NCI-H524 treated with DMSO at 0.1 percent for 48 hours (cell line): ENCODE results near the gene CUL1.

ENCODE experiments used
- DNase-seq: peaks from one replicate; lab custom pipeline; 2025; lab: John Stamatoyannopoulos, UW

The CUL1 gene

DNA sequence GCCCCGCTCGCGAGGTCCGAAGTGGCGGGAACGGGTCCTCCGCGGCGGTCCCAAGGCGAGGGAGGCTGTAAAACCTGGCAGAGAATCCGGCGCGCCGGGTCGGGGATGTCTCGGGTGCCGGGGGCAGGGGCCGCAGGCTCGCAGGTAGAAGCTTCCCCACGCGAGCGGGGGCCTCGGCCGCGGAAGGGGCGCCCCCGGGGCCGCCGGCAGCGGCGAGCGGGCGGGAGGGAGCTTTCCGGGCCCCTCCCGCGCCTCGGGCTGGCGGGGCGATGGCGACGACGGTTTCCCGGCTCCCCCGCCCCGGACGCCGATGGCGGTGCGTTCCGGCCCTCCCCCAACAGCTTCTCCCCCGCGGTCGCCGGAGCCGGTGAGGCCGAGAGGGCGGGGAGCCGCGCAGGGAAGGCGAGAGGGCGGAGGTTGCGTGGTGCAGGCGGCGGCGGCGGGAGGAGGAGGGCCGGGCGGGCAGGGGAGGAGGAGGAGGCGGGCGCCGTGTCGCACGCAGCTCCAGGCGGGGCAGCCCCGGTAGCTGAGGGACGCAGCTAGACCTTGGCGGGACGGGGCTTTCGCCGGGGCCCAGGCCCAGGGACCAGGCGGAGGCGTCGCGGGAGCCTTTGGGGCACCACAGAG is at the start of gene CUL1:
Gene CUL1, plus strand, starts transcription at position 507 of the 627 bp plus-strand sequence. CDS start 31,220 bp downstream, outside the sequence.
- no peak for DNase-seq

DNA sequence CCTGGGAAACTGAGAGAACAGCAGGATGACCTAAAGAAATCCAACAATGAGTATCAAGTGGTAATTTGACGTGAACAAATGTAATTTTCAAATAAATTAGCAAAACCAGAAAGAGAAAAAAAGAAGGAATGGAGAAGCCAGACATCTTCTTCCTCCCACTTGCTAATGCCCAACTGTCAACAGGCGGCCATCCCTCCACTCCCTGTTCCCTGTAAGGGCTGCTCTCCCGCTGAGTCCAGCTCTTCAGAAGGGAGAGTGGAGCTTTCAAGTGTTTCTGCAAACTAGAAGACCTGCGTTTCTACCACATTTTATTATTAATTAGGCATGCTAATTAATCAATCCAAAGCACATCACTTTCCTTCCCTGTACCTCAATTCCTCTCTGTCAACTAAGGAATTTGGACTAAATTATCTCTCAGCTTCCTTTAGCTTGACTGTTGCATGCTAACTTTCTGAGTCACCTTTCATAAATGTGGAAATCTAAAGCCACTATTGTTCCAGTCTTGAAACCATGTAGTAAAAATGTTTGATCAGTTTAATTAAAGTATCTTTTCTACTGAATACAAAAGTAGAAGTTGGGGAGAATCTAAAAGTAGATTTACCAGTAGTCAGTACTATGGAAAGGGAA is 48.4 kb upstream of the CUL1 start:
- no peak for DNase-seq

DNA sequence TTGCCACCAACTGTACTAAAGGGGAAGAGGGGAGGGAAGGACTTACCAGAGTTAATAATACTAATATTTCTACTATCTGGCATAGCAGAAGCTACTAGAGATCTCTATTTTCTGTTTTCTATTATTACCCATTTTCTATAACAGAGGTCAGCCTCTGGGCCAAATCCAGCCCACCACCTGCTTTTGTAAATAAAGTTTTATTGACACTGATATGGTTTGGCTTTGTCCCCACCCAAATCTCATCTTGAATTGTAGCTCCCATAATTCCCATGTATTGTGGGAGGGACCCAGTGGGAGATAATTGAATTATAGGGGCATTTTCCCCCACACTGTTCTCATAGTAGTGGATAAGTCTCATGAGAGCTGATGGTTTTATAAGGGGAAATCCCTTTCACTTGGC is 45.9 kb upstream of the CUL1 start:
- DNase-seq, result no peak

DNA sequence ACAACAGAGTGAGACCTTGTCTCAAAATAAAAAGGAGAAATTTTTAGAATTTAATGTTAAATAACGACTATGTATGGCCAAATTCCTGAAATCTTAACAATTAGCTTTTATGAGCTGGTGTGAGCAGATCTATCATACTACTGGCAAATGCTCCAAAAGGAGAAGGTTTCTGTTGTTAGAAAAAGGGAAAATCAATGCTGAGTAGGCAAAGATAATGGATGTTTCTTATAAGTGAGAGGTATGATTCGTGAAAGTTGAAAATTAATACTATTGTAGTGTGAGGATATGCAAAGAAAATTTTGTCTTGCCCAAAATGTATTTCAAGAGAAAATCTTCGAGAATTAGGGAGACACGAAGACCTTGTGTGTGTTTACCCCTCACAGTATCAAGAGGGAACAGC is 40.8 kb upstream of the CUL1 start:
- no peak for DNase-seq

DNA sequence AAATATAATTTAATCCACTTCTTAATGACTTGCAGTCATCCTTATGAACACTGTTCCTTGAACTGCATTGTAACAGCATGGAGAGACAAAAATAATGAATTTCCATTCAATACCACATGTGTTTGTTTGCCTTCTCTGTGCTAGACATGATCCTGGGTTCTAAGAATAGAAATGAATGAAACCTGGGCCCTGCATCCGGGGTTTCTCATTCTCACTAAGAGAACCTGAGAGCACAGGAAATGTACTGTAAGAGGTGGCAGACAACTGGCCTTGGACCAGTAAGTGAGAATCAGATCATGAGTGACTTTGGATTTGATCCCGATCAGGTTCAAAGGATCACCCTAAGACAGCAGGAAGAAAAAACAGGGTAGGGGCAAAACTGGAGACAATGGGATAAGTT is 37.2 kb upstream of the CUL1 start:
- no peak for DNase-seq

DNA sequence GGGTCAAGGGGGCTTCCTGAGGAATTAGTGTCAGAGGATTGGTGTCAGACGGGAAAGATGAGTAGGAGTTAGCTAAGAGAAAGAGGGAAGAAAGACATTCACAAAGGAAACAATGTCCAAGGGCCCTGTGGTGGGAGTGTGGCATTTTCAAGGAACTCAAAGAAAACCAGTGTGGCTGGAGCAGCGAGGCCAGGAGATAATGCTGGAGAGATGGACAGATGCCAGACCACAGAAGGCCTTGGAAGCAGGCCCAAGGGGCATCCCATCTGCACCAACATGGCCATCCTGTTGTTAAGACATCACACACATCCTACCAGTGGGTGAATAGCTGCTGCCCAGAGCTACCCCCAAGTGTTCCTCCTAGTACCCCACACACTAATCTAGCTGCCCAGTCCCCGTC is 36.1 kb upstream of the CUL1 start:
- no peak for DNase-seq

DNA sequence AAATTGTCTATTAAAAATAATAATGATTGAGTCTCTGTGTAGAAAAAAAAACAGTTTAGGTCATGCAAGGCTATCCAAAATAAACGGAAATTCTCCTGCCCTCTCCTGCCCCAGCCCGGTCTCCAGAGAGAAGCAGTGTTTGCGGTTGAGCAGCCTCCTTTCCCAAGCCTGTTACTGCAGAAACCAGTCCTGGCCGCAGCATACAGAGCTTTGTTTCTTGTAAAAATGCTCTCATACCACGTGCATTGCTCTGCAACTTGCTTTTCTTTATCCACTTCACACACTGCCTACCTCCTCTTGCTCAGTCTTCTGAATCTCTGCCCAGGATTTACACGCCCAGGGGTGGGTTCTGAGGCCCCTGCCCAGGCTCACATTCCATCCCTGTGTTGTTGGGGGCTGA is 34.4 kb upstream of the CUL1 start:
- DNase-seq, result no peak

DNA sequence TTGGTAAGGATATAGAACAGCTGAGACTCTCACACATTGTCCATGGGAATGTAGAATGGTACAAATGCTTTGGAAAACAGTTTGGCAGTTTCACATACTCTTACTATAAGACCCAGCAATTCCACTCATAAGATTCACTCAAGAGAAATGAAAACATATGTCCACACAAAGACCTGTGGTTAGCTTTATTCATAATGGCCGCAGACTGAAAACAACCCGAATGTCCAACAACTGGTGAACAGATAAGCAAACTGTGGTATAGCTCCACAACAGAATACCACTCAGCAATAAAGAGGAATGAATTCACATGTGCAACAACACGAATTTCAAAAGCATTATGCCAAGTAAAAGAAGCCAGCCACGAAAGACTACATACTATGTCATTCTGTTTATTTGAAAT is 33.5 kb upstream of the CUL1 start:
- no peak for DNase-seq

DNA sequence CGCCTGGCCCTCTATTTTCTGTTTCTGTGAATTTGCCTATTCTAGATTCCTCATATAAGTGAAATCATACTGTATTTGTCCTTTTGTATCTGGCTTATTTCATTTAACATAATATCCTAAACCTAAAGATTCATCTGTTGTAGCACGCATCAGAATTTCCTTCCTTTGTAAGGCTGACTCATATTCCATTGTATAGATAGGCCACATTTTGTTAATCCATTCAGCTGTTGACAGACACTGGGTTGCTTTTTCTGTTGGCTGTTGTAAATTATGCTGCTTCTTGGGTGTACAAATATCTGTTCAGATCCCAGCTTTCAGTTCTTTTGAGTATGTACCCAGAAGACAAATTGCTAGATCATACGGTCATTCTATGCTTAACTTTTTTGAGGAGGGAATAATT is 28.8 kb upstream of the CUL1 start:
- DNase-seq, result no peak

DNA sequence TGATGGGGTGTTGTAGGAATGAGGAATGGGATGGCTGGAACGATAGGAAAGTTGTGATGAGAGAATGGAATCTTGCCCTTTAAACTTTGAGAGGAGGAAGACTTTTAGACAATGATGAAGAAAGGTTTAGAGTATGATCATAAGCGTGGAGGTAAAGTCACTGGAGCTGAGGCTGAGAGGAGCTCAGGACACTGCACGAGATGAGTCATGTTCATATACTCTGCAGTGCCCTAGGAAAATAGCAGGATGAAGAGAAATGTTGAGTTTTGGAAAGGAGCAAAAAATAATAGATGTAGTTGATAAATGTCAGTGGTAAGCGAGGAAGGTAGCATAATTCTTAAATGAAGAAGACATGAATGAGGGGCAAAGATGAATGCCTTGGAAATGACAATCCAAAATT is 28.3 kb upstream of the CUL1 start:
- no peak for DNase-seq

DNA sequence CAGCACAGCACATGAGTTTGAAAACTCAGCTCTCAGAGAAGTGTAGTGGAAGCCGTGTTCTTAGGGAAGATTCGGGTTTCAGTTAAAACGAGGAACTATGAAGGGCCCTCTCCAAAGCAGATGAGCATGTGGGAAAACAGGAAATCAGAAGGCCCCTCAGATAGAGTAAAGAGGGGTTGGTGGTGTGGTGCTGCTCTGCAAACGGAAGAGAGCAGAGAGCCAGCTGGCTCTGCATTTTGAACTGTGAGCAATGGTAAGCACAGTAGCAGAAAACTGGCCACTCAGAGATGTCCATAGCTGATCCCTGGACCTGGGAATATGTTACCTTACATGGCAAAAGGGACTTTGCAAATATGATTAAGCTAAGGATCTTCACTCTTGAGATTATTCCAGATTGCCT is 27.9 kb upstream of the CUL1 start:
- no peak for DNase-seq

DNA sequence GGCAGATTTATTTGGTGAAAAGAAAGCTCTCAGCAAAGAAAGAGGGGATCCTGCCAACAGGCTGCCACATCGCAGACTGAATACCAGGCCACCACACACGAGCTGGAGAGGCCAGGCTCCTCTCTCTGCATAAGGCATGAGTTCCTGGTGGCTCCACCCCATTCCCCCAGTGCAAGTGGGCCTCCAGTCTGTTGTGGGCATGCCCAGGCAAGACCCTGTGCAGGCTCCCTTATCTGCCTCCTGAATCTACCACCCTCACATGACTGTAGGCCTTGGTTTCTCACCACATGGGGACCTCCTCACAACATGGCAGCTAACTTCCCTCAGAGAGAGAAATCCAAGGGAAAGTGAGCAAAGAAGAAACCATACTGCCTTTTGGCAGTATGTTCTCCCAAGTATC is 26.7 kb upstream of the CUL1 start:
- no peak for DNase-seq

DNA sequence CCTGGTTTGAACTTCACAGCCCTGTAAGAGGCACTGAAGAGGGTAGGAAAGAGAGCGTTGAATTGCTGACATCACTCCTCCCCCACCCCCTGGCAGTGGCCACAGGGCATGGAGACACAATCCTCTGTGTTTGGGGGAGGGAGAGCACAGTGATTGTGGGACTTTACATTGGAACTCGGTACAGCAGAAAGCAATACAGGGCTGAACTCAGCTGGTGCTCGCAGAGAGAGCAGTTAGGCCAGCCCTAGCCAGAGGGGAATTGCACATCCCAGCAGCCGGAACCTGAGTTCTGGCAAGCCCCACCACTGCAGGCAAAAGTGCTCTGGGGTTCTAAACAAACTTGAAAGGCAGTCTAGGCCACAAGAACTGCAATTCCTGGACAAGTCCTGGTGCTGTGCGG is 24.0 kb upstream of the CUL1 start:
- no peak for DNase-seq

DNA sequence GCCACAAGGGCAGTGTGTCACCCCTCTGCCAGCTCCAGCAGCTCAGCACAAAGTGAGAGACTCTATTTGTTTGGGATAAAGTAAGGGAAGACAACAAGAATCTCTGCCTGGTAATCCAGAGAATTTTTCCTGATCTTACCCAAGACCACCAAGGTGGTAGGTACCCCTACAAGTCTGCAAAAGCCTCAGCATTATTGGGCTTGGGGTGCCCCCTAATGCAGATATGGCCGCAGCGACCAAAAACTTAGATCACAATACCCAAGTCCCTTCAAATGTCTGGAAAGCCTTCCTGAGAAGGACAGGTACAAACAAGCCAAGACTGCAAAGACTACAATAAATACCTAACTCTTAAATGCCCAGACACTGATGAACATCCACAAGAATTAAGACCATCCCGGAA is 22.4 kb upstream of the CUL1 start:
- DNase-seq, result no peak

DNA sequence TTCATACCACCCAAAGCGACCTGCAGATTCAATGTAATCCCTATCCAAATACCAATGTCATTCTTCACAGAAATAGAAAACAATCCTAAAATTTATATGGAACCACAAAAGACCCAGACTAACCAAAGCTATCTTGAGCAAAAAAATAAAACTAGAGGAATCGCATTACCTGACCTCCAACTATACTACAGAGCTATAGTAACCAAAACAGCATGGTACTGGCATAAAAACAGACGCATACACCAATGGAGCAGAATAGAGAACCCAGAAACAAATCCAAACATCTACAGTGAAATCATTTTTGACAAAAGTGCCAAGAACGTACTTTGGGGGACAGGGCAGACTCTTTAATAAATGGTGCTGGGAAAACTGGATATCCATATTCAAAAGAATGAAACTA is 16.9 kb upstream of the CUL1 start:
- no peak for DNase-seq

DNA sequence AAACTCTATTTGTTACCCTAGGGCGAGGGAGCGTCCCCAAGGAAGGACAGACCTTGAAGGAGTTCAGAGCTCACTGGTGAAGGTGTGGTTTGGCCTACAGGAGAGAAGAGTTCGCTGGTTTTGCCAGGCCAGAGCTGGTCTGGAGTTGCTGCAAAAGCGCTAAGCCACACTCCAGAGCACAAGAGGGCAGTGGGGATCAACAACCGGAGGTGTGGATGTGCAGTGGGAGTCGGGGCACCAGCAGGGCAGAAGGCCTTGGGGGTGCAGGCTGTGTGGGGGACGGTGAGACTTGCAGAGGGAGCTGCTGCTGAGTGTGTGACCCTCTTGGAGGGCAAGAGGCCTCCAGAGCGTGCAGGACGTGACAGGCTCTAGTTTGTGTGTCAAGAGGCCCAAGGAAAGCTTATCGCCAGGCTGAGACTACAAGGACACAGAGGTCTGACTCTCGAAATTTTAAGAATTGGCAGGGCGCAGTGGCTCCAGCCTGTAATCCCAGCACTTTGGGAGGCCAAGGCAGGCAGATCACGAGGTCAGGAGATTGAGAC is 14.3 kb upstream of the CUL1 start:
- no peak for DNase-seq

DNA sequence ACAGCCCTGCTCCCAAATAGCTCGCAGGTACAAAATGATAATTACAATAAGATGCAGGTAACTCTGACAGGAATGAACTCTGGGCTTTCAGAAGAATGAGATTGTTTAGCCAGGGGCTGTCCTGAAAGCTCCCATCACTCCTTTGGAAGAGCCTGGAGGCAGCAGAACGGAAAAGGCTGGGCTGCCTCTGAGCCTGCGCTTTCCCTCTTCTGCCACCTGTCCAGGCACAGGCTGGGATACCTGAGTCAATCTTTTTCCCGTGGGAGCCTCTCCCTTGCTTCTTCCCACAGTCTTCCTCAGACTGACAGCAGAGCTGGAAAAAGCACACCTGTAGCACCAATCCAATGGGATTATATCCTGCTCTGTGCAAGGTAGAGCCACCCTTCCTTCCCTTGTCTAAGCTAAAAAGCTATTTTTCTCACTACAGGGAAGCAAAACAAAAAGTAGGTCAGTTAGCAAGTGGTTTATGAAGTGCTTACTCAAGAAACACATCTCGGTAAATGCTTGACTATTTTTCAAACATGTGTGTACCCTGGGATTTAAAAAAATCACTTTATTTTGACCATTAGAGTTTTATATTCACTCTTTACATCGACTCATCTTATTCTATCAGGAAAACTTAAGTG is 12.3 kb upstream of the CUL1 start:
- DNase-seq, result no peak

DNA sequence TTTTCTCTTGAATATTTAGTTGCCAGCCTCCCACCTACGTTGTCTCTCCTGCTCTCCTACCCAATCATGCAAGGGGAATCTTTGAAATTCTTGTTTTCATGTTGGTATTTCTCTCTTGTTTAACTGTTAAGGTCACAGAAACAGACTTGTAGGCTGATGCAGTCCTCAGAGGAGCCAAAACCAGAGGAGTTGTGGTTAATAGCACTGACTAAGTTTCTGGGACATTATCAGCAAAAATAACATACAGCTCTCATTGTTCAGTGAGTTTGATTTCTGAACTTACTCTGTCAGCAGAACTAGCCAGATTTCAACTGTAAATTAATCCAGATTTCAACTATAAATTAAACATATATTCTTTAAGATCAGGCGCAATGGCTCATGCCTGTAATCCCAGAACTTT is 11.1 kb upstream of the CUL1 start:
- DNase-seq, result no peak

DNA sequence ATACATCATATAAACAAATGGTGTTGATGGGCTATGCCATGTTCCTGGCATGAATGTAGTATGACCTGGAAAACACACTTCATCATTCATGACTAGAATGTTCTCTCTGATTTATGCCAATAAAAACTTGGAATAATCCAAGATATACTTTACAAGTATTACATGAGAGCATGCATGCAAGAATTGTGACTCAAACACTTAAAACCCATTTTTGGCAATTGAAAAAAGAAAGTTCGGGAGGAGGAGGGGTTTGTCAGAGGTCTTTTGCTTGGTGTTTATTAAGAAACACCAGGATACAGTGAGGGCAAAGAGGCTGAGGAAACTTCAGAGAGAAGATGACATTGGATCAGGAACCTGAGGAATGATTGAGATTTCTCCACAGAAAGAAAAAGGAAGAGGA is 10.2 kb upstream of the CUL1 start:
- DNase-seq, result no peak

DNA sequence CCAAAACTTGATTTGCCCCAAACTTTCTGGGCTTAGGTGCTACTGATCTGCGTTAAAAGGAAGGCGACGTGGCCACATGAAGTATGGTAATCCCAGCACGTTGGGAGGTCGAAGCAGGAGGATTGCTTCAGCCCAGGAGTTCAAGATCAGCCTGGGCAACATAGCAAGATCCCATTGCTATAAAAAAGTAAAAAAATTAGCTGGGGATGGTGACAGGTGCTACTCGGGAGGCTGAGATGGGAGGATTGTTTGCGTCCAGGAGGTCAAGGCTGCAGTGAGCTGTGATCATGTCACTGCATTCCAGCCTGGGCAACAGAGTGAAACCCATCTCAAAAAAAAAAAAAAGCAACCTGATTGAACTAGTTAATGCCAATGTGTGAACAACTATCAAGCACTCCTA is 5.1 kb upstream of the CUL1 start:
- no peak for DNase-seq

DNA sequence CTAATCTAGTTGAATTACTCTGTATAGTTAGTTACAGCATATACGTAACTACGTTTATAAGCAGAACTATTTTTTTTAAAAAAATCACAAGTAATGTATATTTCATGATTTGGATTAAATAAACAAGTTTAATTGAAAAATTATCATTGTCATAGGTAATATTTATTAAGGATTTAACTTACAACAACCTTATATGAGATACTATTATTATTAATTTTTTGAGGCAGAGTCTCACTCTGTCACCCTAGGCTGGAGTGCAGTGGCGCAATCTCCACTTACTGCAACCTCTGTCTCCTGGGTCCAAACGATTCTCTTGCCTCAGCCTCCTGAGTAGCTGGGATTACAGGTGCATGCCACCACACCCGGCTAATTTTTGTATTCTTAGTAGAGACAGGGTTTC is 4.1 kb upstream of the CUL1 start:
- no peak for DNase-seq

DNA sequence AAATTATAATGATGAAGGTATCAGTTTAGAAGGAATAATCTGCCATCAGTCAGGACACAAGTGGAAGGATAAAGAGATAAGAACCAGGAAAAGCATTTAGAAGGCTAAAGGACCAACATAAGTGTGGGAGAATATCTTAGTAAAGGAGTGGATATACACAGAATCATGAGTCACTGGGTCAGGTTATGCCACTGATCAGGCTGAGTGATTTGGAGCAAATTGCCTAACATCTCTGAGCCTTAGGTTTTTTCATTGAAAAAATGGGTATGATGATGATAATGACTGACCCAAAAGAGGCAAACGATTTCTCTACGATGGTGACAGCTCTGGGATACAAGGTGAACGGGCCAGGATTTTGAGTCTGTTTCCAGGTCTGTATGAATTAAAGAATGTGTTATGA is 2.8 kb upstream of the CUL1 start:
- no peak for DNase-seq

DNA sequence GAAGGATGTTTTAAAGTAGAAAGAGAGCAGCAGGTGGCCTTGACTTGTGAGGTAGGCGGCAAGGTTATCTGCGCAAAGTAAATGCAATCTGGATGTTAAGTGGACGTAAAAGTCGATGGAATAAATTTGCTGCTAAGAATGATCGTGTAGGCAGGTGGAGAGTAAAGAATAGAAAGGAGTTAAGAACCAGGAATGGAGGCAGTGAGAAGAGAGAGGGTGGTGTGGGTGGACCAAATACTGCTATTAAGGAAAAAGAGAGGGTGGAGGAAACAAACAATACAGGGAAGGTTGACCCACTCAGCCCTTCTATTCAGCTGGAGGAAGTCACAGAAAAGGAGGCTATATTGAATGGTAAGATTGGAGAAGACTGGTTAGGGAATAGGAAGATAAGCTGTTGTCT is 1.9 kb upstream of the CUL1 start:
- DNase-seq, result no peak
